ENCODE results near the gene PRR11.
A peak's percentile ranks its signal among the peaks of the same experiment; 100 is the strongest.
"Not testable (repeated sequence)": the region's sequence is repeated elsewhere in the genome, so short reads cannot be mapped to it uniquely, and the experiment has no call there.

PRR11 gene

DNA sequence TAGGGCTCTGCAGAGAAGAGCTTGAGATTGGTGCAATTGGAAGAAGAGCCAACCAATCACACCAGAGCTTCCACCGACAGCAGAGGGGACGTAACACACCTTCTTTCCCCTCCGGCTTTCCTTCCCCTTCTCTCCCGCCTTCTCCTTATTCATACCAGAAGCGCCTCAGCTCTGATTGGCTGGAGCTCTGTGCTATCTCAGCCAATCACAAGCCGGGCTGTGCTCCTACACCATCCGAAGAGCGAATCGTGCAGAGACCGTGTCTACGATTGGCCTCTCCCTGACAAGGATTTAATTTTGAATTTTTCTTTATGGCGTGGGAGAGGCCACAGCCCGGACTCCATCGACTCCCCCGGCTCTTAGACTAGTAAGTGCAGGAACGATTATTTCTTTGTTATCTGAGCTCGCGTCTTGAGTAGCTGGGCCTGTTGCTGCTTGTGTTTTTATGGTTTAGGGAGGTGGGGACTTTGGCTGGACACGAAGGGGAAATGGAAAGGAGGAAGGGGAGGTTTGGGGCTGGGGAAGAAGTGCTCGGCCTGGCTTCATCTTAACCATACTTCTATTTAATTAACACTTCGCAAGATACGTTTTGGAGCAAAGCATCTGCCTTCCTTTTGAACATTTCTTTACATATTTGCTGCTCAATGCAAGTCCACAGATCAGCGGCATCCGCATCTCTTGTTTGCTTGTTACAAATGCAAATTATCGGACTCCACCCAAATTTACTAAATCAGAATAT, at the start of gene PRR11:
PRR11 (plus strand) TSS at position 308 of the 739 bp plus-strand sequence. CDS start 14,007 bp downstream, outside the sequence.
- peak in 4 of 6 experiments; percentile 84 to 98 (median 98) for DNase-seq

GRCh38 chr17:59105852-59106462, 49.6 kb upstream of the PRR11 start:
- peak; percentile 65 to 86 (median 75) for DNase-seq

- peak; percentile 97 to 99 (median 98) for DNase-seq
These were observed 48.9 kb upstream of the PRR11 start, which contains the start of gene TRIM37 for GRCh38 chr17:59106463-59107305. TRIM37 (minus strand) TSS chr17:59106880; CDS start chr17:59106461, 419 bp downstream.

DNA sequence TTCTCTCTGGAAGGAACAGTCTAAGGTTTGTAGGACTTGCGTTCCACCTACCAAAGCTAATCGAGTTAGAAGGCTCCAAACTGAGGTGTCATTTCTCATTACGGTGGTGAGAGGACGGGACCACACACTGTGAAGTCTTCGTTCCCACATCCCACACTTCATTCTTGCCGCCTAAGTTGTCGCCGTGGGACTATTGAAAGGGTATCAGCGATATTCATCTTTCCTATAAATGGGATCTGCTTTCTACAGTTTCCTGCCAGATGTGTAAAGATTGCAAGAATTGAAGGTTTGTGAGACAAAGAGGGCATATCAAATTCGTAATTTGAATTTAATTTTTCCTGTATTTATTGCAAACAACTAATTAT, 48.3 kb upstream of the PRR11 start:
- DNase-seq: peak in 1 of 6 experiments; percentile 24

DNA sequence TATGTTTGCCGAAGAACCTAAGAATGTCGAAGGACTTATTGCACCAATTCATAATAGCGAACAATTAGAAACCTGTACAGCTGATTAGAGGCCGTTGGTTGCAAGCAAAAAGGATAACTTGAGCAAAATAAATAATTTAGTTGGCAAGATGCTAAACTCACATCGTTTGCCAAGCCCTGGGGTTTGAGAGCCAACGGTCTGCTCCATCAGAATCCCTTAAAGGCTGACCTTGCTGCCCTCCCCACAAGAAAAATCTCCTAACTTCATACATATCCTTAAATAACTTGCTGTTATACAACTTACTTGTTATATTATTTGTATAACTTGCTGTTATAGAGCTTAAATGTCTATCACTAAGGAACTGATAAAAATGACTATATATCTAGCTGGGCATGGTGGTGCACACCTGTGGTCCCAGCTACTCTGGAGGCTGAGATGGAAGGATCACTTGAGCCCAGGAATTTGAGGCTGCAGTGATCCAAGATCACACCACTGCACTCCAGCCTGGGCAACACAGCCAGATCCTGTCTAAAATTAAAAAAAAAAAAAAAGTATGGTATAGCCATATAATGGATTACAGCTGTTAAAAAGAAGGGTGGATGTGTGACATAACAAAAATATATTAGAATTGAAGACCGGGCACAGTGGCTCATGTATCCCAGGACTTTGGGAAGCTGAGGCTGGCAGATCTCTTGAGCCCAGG, 47.0 kb upstream of the PRR11 start:
- no peak for DNase-seq

DNA sequence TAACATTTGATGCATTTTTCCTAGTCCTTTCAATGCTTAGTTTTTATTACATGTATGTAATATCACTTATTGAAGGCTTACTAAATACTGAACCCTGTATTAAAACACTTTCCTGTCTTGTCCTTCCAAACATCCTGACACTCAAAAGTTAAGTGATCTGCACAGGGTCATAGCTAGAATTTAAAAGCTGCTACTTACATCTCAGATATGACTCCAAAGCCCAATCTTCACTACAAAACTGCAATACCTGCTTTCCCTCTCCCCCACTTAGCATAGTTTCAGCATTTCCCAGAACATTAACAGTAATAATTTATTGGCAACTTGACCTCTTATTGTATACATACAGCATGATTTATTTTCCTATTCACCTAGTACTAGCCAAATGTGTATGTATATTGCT, 44.6 kb upstream of the PRR11 start:
- DNase-seq: no peak

DNA sequence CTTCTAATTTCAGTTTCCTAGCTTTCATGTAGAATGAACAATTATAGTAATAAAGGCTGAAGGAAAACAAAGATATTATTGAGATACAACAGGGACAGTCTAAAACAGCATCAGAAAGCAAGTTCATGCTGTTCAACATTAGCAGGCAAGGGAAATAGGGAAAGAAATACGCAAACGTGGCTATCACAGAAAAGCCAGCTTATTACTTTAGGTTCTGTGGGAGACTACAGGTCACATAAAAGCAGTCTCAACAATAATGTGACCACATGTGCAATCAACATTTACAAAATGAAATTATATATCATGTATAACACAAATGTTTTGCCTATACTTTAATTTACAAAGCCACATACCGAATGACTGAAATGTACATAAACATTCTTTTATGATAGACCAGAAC, 44.0 kb upstream of the PRR11 start:
- no peak for DNase-seq

- no peak for DNase-seq
These were observed 40.1 kb upstream of the PRR11 start for GRCh38 chr17:59115474-59115873.

GRCh38 chr17:59121901-59122480, 33.6 kb upstream of the PRR11 start:
- DNase-seq: no peak

GRCh38 chr17:59124665-59125064, 30.9 kb upstream of the PRR11 start:
- DNase-seq: no peak

- no peak for DNase-seq
These were observed 28.6 kb upstream of the PRR11 start for GRCh38 chr17:59126809-59127417.

GRCh38 chr17:59129814-59130213, 25.7 kb upstream of the PRR11 start:
- DNase-seq: no peak

DNA sequence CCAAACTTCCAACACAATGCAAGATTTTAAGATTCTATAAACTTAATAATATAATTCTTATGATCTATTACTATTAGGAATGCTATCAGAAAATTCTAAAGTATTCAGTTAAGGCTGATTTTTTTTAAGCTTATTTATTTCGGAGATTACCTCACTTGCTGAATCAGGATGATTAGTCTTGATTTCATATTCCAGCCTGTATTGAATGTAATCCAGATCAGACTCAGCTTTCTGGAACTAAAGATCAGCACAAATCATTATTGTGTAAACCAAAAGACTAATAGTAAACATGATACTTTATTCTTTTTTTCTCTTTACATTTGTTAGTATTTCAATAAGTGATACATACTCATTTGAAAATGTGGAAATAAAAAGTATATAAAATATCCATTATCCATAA, 24.4 kb upstream of the PRR11 start:
- DNase-seq: no peak

DNA sequence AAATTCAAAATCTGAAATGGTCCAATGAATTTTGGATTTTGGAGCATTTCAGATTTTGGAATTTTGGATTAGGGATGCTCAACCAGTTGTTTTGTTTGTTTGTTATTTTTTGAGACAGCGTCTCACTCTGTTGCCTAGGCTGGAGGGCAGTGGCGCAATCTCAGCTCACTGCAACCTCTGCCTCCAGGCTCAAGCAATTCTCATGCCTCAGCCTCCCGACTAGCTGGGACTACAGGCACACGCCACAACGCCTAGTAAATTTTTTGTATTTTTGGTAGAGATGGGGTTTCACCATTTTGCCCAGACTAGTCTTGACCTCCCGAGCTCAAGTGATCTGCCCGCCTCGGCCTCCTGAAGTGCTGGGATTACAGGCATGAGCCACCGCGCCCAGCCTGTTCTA, 17.2 kb upstream of the PRR11 start:
- not testable (repeated sequence) for DNase-seq

- no peak for DNase-seq
These were observed 15.6 kb upstream of the PRR11 start for GRCh38 chr17:59139939-59140338.

DNA sequence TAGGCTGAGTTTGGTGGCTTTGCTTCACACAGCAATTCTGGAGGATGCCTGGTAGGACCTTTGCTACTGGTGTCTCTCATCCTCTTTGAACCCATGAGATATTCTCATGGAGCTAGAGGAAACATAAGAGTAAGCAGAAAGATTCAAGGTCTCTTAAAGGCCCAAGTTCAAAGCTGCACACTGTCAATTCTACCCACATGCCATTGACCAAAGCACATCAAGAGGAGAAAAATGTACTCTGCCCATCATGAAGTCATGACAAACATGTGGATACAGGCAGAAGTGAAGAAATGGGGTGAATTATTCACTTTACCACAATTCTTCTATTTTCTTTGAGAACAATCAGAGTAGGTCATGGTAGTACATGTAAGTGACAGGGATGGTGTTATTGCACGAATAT, 13.7 kb upstream of the PRR11 start:
- no peak for DNase-seq

- DNase-seq: no peak
These were observed 9.9 kb upstream of the PRR11 start for GRCh38 chr17:59145571-59146096.

- DNase-seq: no peak
These were observed 6.5 kb upstream of the PRR11 start for GRCh38 chr17:59149051-59149450.

- no peak for DNase-seq
These were observed 5.6 kb upstream of the PRR11 start for GRCh38 chr17:59149841-59150511.

DNA sequence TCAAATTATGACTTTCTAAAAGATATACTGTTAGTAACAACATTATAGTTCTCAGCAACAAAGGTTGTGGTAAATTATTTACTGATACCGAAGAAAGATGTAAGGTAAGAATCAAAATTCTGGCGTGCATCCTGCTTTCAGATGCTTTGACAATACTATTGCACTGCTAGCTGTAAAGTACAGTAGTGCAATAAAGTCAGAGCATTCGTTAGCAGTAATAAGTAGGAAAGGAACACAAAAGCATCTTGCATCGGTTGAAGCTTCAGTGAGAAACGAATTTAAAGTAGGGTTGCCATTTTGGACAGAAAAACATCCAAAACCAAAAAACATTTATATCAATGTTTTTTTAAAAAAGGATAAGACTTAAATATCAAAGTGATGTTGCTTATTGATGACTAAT, 4.5 kb upstream of the PRR11 start:
- DNase-seq: no peak

- DNase-seq: no peak
These were observed 4.0 kb upstream of the PRR11 start for GRCh38 chr17:59151591-59151990.

Measured in stimulated activated naive CD4-positive, alpha-beta T cell (primary cell).